SHP77 (cell line): Measurements from ENCODE around the gene STAC3.
A peak's percentile ranks its signal among the peaks of the same experiment; 100 is the strongest.
"Not testable (repeated sequence)": the region's sequence is repeated elsewhere in the genome, so short reads cannot be mapped to it uniquely, and the experiment has no call there.

Experiments used
- DNase-seq, 2 experiments: peaks; one replicate each; lab custom pipeline; 2025; lab: John Stamatoyannopoulos, UW

The STAC3 gene

GRCh38 chr12:57250956-57251355 is at the start of gene STAC3:
Gene STAC3 (minus strand): TSS chr12:57251187. CDS start chr12:57249636, 1,551 bp downstream.
- no peak for DNase-seq

GRCh38 chr12:57299514-57300016 is 48.6 kb upstream of the STAC3 start:
- no peak for DNase-seq

GRCh38 chr12:57296291-57296690 is 45.3 kb upstream of the STAC3 start:
- no peak for DNase-seq

GRCh38 chr12:57282073-57282472 is 31.1 kb upstream of the STAC3 start:
- DNase-seq, result not testable (repeated sequence)

- DNase-seq, result no peak
Observed at GRCh38 chr12:57280211-57281062, 29.4 kb upstream of the STAC3 start.

- DNase-seq, result no peak
Observed at GRCh38 chr12:57278465-57279381, 27.7 kb upstream of the STAC3 start.

GRCh38 chr12:57276935-57277563 is 26.1 kb upstream of the STAC3 start:
- DNase-seq, result peak in 1 of 2 experiments; percentile 8

- not testable (repeated sequence) for DNase-seq
Observed at GRCh38 chr12:57276233-57276632, 25.2 kb upstream of the STAC3 start.

- DNase-seq, result no peak
Observed at GRCh38 chr12:57273516-57273915, 22.5 kb upstream of the STAC3 start.

- no peak for DNase-seq
Observed at GRCh38 chr12:57272337-57273151, 21.6 kb upstream of the STAC3 start.

- no peak for DNase-seq
Observed at GRCh38 chr12:57270966-57271470, 20.0 kb upstream of the STAC3 start.

- no peak for DNase-seq
Observed at GRCh38 chr12:57268264-57268663, 17.3 kb upstream of the STAC3 start.

- DNase-seq, result no peak
Observed at GRCh38 chr12:57266681-57267080, 15.7 kb upstream of the STAC3 start.

GRCh38 chr12:57263096-57263495 is 12.1 kb upstream of the STAC3 start:
- DNase-seq, result no peak

GRCh38 chr12:57262126-57262822 is 11.3 kb upstream of the STAC3 start:
- no peak for DNase-seq

- DNase-seq, result no peak
Observed at GRCh38 chr12:57261428-57261865, 10.5 kb upstream of the STAC3 start.

- DNase-seq, result no peak
Observed at GRCh38 chr12:57260366-57260765, 9.4 kb upstream of the STAC3 start.

GRCh38 chr12:57258977-57259970 is 8.3 kb upstream of the STAC3 start:
- DNase-seq, result no peak

- no peak for DNase-seq
Observed at GRCh38 chr12:57255916-57256315, 4.9 kb upstream of the STAC3 start.
